Measurements from ENCODE around the gene RPL22.

The RPL22 gene

DNA sequence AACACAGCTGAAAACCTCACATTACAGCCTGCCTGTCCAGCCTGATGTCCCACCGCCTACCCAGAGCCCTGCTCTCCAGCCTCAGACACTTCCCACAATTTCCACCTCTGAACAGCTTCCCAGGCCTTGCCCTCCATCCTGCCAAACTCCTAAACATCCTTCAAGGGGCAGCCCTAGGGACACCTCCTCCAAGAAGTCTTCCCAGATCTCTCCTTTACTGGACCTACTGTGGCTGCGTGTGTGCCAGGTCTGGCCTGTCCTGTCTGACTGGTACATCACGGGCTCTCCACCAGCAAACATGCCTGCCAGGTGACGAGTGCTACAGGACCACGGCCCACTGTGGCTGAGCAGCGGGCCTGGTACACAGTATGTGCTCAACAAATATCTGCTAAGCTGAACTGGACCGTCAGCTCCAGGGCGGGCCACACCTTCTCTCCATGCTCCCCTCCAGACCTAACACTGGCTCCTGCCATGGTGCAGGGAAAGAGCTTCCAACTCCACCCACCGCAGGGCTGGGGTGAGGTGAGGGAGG is 48.0 kb downstream of the RPL22 start:
- DNase-seq: no peak

DNA sequence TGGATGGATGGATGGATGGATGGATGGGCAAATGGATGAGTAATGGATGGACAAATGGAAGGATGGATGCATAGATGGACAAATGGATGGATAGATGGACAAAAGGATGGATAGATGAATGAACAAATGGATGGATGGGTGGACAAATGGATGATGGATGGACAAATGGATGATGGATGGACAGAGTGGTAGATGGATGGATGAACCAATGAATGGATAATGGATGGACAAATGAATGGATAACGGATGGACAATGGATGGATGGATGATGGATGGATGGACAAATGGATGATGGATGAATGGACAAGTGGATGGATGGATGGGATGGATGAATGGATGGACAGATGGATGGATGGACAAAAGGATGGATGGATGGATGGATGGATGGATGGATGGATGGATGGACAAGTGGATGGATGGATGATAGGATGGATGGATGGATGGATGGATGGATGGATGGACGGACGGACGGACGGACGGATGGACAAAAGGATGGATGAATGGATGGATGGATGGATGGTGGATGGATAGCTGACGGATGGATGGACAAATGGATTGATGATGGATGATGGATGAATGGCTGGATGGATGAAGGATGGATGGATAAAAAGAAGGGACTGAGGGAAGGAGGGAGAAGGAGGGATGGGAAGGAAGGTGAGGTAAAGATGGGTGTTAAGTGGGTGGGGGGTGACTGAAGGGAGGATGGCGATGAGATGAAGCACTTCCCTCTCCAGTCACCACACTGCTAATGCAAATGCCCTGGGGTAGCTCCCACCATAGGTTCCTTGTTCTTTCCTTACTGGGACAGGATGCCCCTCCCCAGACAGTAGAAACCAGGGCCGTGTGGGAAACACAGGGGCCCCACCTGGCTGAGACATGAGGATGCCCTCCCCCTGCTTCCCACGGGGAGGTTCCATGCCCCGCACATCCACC is 49.1 kb downstream of the RPL22 start:
- no peak for DNase-seq

DNA sequence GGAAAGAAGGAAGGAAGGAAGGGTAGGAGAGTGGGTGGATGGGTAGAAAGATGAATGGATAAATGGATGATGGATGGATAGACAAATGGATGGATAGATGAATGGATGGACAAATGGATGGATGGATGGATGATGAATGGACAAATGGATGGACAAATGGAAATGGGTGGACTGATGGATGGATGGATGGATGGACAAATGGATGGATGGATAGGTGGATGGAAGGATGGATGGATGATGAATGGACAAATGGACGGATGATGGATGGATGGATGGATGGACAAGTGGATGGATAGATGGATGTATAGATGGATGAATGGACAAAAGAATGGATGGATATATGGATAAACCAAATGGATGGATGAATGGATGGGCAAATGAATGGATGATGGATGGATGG is 49.8 kb downstream of the RPL22 start:
- DNase-seq: no peak

- no peak for DNase-seq
Measured at GRCh38 chr1:6148497-6149241, 50.7 kb downstream of the RPL22 start.

GRCh38 chr1:6145864-6146410 is 53.5 kb downstream of the RPL22 start:
- no peak for DNase-seq

GRCh38 chr1:6145396-6145750 is 54.0 kb downstream of the RPL22 start:
- DNase-seq: no peak

DNA sequence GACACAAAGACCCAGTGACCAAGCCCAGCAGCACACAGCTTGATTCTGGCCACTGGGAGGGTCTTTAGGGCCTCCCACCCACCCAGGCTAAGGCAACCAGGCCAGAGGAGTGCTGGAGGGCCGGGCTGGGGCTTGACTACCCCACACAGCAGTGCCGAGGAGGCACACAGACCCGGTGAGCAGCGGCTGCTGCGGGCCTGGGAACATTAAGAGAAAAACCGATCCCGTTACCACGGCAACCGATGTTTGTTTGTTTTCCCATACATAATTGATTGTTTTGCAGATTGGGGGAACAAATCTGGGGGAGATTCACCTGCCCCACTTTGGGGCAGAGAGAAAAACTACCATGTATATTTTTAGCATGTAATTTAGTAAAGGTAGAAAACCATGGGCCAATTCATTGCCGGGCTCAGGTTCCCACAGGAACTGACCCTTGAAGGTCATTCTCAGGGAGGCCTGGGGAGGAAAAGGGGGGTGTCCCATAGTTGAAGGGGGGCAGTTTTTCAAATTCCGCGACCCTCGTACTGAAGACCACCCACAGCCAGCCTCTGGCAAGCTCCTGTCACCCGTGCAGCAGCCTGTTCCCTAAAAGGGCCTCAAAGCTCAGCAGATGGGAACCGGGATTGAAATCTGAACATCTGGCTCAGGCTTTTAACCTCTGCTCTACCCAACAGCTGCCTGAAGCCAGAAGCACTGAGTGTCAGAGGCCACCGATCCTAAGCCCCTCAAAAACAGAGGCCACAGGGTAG is 54.6 kb downstream of the RPL22 start:
- DNase-seq: peak; percentile 58

- no peak for DNase-seq
Measured at GRCh38 chr1:6144175-6144574, 55.2 kb downstream of the RPL22 start.

- no peak for DNase-seq
Measured at GRCh38 chr1:6143395-6143794, 56.0 kb downstream of the RPL22 start.

DNA sequence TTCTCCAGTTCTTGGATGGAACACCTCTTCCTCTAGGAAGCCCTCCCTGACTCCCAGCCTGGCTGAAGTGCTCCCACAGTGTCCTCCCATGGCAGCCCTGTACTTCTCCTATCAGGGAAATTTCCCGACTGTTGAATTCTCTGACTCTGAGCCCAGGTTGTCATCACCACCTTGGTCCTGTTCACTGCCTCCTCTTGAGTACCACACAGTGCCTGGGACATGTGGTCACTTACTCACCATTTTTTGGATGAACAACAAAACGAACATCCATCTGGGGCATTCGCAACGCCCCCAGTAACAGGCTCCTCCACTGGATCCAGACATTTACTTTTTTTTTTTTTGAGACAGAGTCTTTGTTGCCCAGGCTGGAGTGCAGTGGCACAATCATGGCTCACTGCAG is 56.7 kb downstream of the RPL22 start:
- DNase-seq: no peak

DNA sequence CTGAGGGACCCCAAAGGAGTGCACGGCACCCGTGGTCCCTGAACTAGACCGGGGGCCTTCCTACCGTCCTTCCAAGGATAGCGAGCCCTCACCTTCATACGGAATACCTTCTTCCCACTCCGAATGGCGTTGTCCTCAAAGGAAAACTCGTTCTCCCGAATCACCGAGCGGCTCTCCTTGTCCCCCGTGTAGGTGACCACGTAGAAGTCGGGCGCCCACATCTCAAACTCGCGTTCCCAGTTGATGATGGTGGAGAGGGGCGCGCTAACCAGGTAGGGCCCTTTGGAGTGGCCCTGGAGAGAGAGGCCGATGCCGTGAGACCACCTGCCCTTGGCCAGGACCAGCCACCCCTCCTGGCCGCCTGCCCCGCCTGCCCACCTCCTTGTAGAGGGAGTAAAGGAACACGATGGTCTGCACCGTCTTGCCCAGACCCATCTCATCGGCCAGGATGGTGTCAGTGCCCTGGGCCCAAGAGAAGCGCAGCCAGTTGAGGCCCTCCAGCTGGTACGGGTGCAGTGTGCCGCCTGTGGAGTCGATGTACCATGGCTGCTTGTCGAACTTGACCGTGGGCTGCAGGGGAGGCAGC is 57.3 kb downstream of the RPL22 start:
- no peak for DNase-seq

GRCh38 chr1:6141592-6141991 is 57.8 kb downstream of the RPL22 start:
- DNase-seq: peak; percentile 13

DNA sequence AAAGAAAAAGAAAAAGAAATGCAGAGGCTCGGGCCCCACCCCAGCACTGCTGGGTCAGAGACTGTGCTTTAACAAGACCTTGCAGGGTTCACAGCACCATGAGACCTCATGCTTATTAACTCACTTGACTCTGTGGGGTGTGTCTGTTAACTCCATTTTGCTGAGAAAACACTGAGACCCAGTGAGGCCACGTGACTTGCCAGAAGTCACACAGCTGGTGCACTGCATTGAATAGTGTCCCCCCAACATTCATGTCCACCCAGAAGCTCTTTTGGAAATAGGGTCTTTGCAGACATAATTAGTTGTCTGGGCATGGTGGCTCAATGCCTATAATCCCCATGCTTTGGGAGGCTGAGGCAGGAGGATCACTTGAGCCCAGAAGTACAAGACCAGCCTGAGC is 59.0 kb downstream of the RPL22 start:
- no peak for DNase-seq

DNA sequence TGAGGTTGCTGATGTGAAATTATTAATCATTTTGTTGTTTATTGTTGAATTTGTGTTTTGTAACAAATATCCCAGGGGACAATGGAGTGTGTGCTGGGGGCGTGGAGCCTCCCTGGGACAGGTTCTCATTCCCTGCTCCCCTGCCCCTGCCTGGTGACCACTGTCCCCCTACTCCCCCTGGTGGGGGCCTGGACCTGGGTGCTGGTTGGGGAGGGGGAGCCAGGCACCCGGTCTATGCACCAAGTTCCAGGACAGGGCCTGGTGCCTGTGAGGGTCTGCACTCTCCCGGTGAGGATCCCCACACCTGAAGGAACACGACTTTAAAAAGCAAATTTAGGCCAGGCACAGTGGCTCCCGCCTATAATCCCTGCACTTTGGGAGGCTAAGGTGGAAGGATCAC is 61.6 kb downstream of the RPL22 start:
- DNase-seq: no peak

DNA sequence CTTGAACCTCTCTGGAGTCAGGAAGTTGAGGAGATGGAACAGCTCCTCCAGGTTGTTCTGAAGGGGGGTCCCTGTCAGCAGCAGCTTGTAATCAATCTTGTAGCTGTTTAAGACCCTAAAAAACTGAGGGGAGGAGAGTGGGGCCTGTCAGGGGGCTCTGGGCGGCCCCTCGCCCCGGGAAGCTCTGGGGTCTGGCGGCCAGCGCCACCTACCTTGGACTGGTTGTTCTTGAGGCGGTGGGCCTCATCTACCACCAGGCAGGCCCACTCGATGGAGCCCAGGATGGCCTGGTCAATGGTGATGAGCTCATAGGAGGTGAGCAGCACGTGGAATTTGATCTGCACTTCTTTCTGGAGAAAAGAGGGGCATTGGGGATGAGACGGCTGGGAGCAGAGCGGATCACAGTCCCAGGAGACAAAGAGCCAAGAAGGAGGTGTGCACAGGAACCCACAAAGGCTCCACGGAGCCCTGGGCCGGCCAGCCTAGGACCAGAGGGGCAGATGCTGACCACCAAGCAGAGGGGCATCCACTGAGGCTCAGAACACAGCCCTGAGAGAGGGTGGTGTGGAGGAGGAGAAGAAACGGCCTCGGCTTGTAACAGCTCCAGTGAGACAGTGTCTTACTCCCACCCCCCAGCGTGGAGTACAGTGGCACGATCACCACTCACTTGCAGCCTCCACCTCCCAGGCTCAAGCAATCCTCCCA is 62.7 kb downstream of the RPL22 start:
- no peak for DNase-seq
